Hepatocyte (in vitro differentiated cells): ENCODE data around the gene MPP1. TPM values are rescaled to one million over a fixed set of nuclear protein-coding genes. Genes with fewer than 3 reads are reported as not detected.

Source experiments
- DNase-seq: peaks from one replicate; pipeline ENCODE4 v3.0.0-alpha.2; 2016; ENCODE audit warnings: low spot score
- H2AFZ ChIP-seq: fragments of 200-600 bp; sonication (generic); 2 replicates; pipeline ENCODE4 v1.6.0; 2016; ENCODE audit warnings: antibody characterized with exemption, mild to moderate bottlenecking
- H3K27ac ChIP-seq: fragments of 200-600 bp; sonication (generic); 2 replicates; pipeline ENCODE4 v1.5.1; 2016; ENCODE audit warnings: mild to moderate bottlenecking
- H3K27me3 ChIP-seq: fragments of 200-600 bp; sonication (generic); 2 replicates; pipeline ENCODE4 v1.6.1; 2016
- H3K36me3 ChIP-seq: fragments of 200-600 bp; sonication (generic); replicated peaks from 2 replicates; pipeline ENCODE4 v1.5.1; 2016; ENCODE audit warnings: low read depth; ENCODE audit not compliant: insufficient read depth
- H3K4me1 ChIP-seq: fragments of 200-600 bp; sonication (generic); 2 replicates; pipeline ENCODE4 v1.5.1; 2016; ENCODE audit warnings: mild to moderate bottlenecking, moderate library complexity; ENCODE audit not compliant: insufficient read depth
- H3K4me2 ChIP-seq: fragments of 200-600 bp; sonication (generic); 2 replicates; pipeline ENCODE4 v1.6.0; 2016
- H3K4me3 ChIP-seq: fragments of 200-600 bp; sonication (generic); 2 replicates; pipeline ENCODE4 v1.5.1; 2016; ENCODE audit warnings: mild to moderate bottlenecking
- H3K79me2 ChIP-seq: fragments of 200-600 bp; sonication (generic); 2 replicates; pipeline ENCODE4 v1.6.0; 2017; ENCODE audit warnings: mild to moderate bottlenecking
- H3K9me2 ChIP-seq: fragments of 200-600 bp; sonication (generic); replicated peaks from 2 replicates; pipeline ENCODE4 v1.6.0; 2017; ENCODE audit warnings: mild to moderate bottlenecking; ENCODE audit not compliant: insufficient read depth
- H3K9me3 ChIP-seq: fragments of 200-600 bp; sonication (generic); 2 replicates; pipeline ENCODE4 v1.5.1; 2016; ENCODE audit warnings: low read depth, mild to moderate bottlenecking
- H4K20me1 ChIP-seq: fragments of 200-600 bp; sonication (generic); 2 replicates; pipeline ENCODE4 v1.6.0; 2016; ENCODE audit warnings: mild to moderate bottlenecking; ENCODE audit not compliant: insufficient read depth, poor library complexity, severe bottlenecking
- CTCF ChIP-seq: fragments of 200-600 bp; sonication (generic); IDR thresholded peaks from 2 replicates; pipeline ENCODE4 v1.5.1; 2016; ENCODE audit warnings: antibody characterized with exemption, mild to moderate bottlenecking; ENCODE audit not compliant: poor library complexity
- EZH2 ChIP-seq: fragments of 200-600 bp; sonication (generic); IDR thresholded peaks from 2 replicates; pipeline ENCODE4 v1.6.1; 2016; ENCODE audit warnings: antibody characterized with exemption, mild to moderate bottlenecking, borderline replicate concordance
- EZH2phosphoT487 ChIP-seq: fragments of 200-600 bp; sonication (generic); IDR thresholded peaks from one replicate; pipeline ENCODE4 v1.6.1; 2018; ENCODE audit warnings: antibody characterized with exemption, mild to moderate bottlenecking, low read depth, moderate library complexity; ENCODE audit not compliant: unreplicated experiment, severe bottlenecking
- WGBS: methylation state at CpG from one replicate; pipeline ENCODE4 v1.1.6; 2016; ENCODE audit warnings: low lambda C conversion rate; ENCODE audit errors: missing lambda C conversion rate; 5-methylcytosine and 5-hydroxymethylcytosine counted together
- polyA plus RNA-seq: library from polyadenylated mRNA; unstranded; fragments of >200 nt; fragmentation: Nextera tagmentation; extraction: Ambion mirVana; gene quantifications from 2 replicates; pipeline ENCODE4 v1.2.1, GENCODE V29; 2016
- total RNA-seq: library from RNA; depleted of rRNA; stranded (reverse); fragments of >200 nt; gene quantifications from 2 replicates; pipeline ENCODE4 v1.2.3, GENCODE V29; 2014

Gene MPP1
- total and polyA plus RNA-seq, 2 experiments from 2014 or later, result 11.4 to 20.4 TPM

GRCh38 chrX:154737136-154737535 is 68.1 kb downstream of the MPP1 start:
- 90% methylated on average over 5 of the region's 5 CpGs for WGBS
- no peak for TF ChIP-seq CTCF
- TF ChIP-seq EZH2phosphoT487, result no peak
- no peak for TF ChIP-seq EZH2
- Histone ChIP-seq H3K36me3 (no peaks in the 10 kb centered on the region), H4K20me1 (no peaks in the 10 kb centered on the region), H3K9me2 (no peaks in the 10 kb centered on the region), H3K79me2 (no peaks in the 10 kb centered on the region), H3K4me1 (peaks cover 3% of the 10 kb centered on the region), H3K27ac (peak overlapping the region; percentile 65), H3K9me3 (no peaks in the 10 kb centered on the region), H2AFZ (no peak overlapping the region), H3K4me3 (no peak overlapping the region), H3K4me2 (no peak overlapping the region), H3K27me3 (no peaks in the 10 kb centered on the region)
- DNase-seq, result no peak

GRCh38 chrX:154735695-154736393 is 69.4 kb downstream of the MPP1 start:
- H4K20me1 ChIP-seq, result no peaks in the 10 kb centered on the region
- WGBS, result 76% methylated on average over 7 of the region's 7 CpGs

GRCh38 chrX:154734061-154734781 is 71.1 kb downstream of the MPP1 start:
- Histone ChIP-seq H3K9me3 (no peaks in the 10 kb centered on the region), H2AFZ (no peak overlapping the region), H3K4me2 (no peak overlapping the region)

More at GRCh38 chrX:154735695-154736393, 69.4 kb downstream of the MPP1 start:
- Histone ChIP-seq H2AFZ (no peak overlapping the region), H3K9me3 (no peaks in the 10 kb centered on the region), H3K36me3 (no peaks in the 10 kb centered on the region), H3K27me3 (no peaks in the 10 kb centered on the region), H3K4me2 (no peak overlapping the region), H3K79me2 (no peaks in the 10 kb centered on the region), H3K4me3 (no peak overlapping the region), H3K4me1 (peaks cover 3% of the 10 kb centered on the region), H3K9me2 (no peaks in the 10 kb centered on the region), H3K27ac (peak overlapping the region; percentile 74)
- TF ChIP-seq EZH2 (no peak), EZH2phosphoT487 (no peak), CTCF (no peak)
- DNase-seq, result peak; percentile 38

More at GRCh38 chrX:154734061-154734781, 71.1 kb downstream of the MPP1 start:
- H3K27ac ChIP-seq, result peak overlapping the region; percentile 65
- peaks cover 8% of the 10 kb centered on the region for H3K4me1 ChIP-seq
- no peaks in the 10 kb centered on the region for H3K79me2 ChIP-seq
- no peaks in the 10 kb centered on the region for H3K9me2 ChIP-seq
- no peak overlapping the region for H3K4me3 ChIP-seq
- H4K20me1 ChIP-seq, result no peaks in the 10 kb centered on the region
- 65% methylated on average over 8 of the region's 8 CpGs for WGBS
- DNase-seq, result no peak
- H3K27me3 ChIP-seq, result no peaks in the 10 kb centered on the region
- TF ChIP-seq EZH2phosphoT487 (no peak), CTCF (no peak), EZH2 (no peak)
- H3K36me3 ChIP-seq, result no peaks in the 10 kb centered on the region
